ENCODE results near the gene ASCL5.

DNA sequence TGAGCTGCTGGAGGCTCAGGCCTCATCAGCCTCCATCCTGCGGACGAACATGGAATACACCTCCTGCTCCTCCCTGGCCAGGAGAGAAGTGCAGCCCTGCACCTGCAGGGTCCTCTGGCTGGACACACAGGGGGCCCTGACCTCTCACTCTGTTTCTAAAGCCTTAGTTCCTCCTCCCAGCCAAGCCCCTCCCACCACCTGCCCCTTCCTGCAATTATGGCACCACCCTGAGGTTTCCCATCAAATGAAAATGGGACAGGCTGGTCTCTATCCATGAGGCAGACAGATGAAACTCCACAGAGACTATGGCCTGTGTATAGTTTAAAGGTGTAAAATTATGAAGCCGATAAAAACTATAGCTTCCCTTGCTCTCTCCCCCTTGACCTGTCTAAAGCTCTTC, 57.3 kb downstream of the ASCL5 start:
- TF ChIP-seq, protein P1, sequence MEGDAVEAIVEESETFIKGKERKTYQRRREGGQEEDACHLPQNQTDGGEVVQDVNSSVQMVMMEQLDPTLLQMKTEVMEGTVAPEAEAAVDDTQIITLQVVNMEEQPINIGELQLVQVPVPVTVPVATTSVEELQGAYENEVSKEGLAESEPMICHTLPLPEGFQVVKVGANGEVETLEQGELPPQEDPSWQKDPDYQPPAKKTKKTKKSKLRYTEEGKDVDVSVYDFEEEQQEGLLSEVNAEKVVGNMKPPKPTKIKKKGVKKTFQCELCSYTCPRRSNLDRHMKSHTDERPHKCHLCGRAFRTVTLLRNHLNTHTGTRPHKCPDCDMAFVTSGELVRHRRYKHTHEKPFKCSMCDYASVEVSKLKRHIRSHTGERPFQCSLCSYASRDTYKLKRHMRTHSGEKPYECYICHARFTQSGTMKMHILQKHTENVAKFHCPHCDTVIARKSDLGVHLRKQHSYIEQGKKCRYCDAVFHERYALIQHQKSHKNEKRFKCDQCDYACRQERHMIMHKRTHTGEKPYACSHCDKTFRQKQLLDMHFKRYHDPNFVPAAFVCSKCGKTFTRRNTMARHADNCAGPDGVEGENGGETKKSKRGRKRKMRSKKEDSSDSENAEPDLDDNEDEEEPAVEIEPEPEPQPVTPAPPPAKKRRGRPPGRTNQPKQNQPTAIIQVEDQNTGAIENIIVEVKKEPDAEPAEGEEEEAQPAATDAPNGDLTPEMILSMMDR (conservative IDR thresholded peaks at IDR 0.05 in 1 of 2, IDR thresholded peaks at IDR 0.05 in 1 of 2; ENCODE audit: extremely low read depth in 1 of 2, insufficient read depth in 1 of 2, low read depth in 1 of 2, low read length in 2 of 2): no peak
- no peak for TF ChIP-seq EZH2 (IDR thresholded peaks at IDR 0.05; ENCODE audit: borderline replicate concordance, low read length)

Data from mammary epithelial cell (primary cell).